Measurements from ENCODE around the gene TOR4A. TPM values are rescaled to one million over a fixed set of nuclear protein-coding genes. Genes with fewer than 3 reads are reported as not detected.

The TOR4A gene
- total and polyA plus RNA-seq, 9 of the 15 experiments (the other 6 are each of a cell fraction or from before 2014, with no cell fraction given): 3.9 to 49.2 (median 8.8) TPM

- TF ChIP-seq MITF (IDR thresholded peaks at IDR 0.05): peak; percentile 64; the same call in 1 of the 2 replicates
- TF ChIP-seq E2F3 (CRISPR knock-in tag; IDR thresholded peaks at IDR 0.05): no peak
- no peak for TF ChIP-seq POLR2H (tag; IDR thresholded peaks at IDR 0.05; ENCODE audit: low read depth)
- peak; percentile 97 for TF ChIP-seq SMC3 (conservative IDR thresholded peaks at IDR 0.05; ENCODE audit: insufficient read depth, low read depth, low read length)
- no peak for TF ChIP-seq ZNF785 (CRISPR knock-in tag; IDR thresholded peaks at IDR 0.05)
- TF ChIP-seq ZSCAN29 (IDR thresholded peaks at IDR 0.05): no peak
- peak; percentile 67 for TF ChIP-seq FOXM1 (IDR thresholded peaks at IDR 0.05; ENCODE audit: low read depth)
- TF ChIP-seq FOXM1 (CRISPR knock-in tag; IDR thresholded peaks at IDR 0.05; ENCODE audit: low read depth): peak; percentile 64; the same call in 1 of the 2 replicates
- 0 out of 2 replicates have a peak, but pooled peaks have one; percentile 60 for TF ChIP-seq HES1 (IDR thresholded peaks at IDR 0.05; ENCODE audit: low read depth)
- no peak for TF ChIP-seq ZNF280B (CRISPR knock-in tag; IDR thresholded peaks at IDR 0.05)
- TF ChIP-seq RB1 (IDR thresholded peaks at IDR 0.05; ENCODE audit: low read depth): peak; percentile 96
- TF ChIP-seq RBFOX2 (IDR thresholded peaks at IDR 0.05; ENCODE audit: low read depth, low read length): peak; percentile 49; the same call in 1 of the 2 replicates
- TF ChIP-seq MBD1 (CRISPR knock-in tag; IDR thresholded peaks at IDR 0.05): no peak
- no peak for TF ChIP-seq FIP1L1 (IDR thresholded peaks at IDR 0.05; ENCODE audit: low read depth, low read length, poor library complexity, severe bottlenecking)
- no peak for TF ChIP-seq CREBBP (IDR thresholded peaks at IDR 0.05; ENCODE audit: low read depth, low read length)
- no peak for TF ChIP-seq DLX4 (CRISPR knock-in tag; IDR thresholded peaks at IDR 0.05)
- TF ChIP-seq ZNF41 (CRISPR knock-in tag; conservative IDR thresholded peaks at IDR 0.05): no peak
- no peak for TF ChIP-seq MCM7 (IDR thresholded peaks at IDR 0.05)
- 0 out of 2 replicates have a peak, but pooled peaks have one; percentile 33 for TF ChIP-seq PTBP1 (IDR thresholded peaks at IDR 0.05; ENCODE audit: low read depth, low read length)
- TF ChIP-seq NCOA4 (IDR thresholded peaks at IDR 0.05; ENCODE audit: partially characterized antibody): no peak
- peak; percentile 96 for TF ChIP-seq RAD21 (CRISPR knock-in tag; conservative IDR thresholded peaks at IDR 0.05 in 1 of 2, IDR thresholded peaks at IDR 0.05 in 1 of 2)
- 0 out of 2 replicates have a peak, but pooled peaks have one; percentile 30 for TF ChIP-seq ZNF12 (CRISPR knock-in tag; IDR thresholded peaks at IDR 0.05)
- TF ChIP-seq CHD4 (IDR thresholded peaks at IDR 0.05; ENCODE audit: insufficient read depth, insufficient replicate concordance, low read depth, low read length, poor library complexity, severe bottlenecking): no peak
Observed at GRCh38 chr9:137236238-137236935, 41.1 kb upstream of the TOR4A start (continued).
